GM23338 (cell line): ENCODE measurements around the gene FAM25A. TPM values are rescaled to one million over a fixed set of nuclear protein-coding genes. Genes with fewer than 3 reads are reported as not detected.

Experiments
- ATAC-seq: fragments of 200-7000 bp; cut with Tn5 transposase; 3 replicates; pipeline ENCODE4 v1.9.1; 2020
- DNase-seq: peaks from one replicate; pipeline ENCODE4 v3.0.0-alpha.2; 2015; ENCODE audit warnings: low spot score
- H2AFZ ChIP-seq: fragments of 200-600 bp; sonication (generic); 2 replicates; pipeline ENCODE4 v1.8.0; 2016; ENCODE audit warnings: antibody characterized with exemption, mild to moderate bottlenecking, moderate library complexity
- H3F3A ChIP-seq: fragments of 200-600 bp; sonication (generic); replicated peaks from 2 replicates; pipeline ENCODE4 v1.8.0; 2017; ENCODE audit warnings: antibody characterized with exemption, mixed run types, low read depth
- H3K27ac ChIP-seq: fragments of 200-600 bp; sonication (generic); 2 replicates; pipeline ENCODE4 v1.6.1; 2016; ENCODE audit warnings: low read depth
- H3K27me3 ChIP-seq: fragments of 200-600 bp; sonication (generic); 2 replicates; pipeline ENCODE4 v1.8.0; 2016; ENCODE audit warnings: mild to moderate bottlenecking, mixed run types, moderate library complexity; ENCODE audit not compliant: insufficient read depth
- H3K36me3 ChIP-seq: fragments of 200-600 bp; sonication (generic); 2 replicates; pipeline ENCODE4 v1.8.0; 2016; ENCODE audit warnings: mild to moderate bottlenecking; ENCODE audit not compliant: insufficient read depth
- H3K4me1 ChIP-seq: fragments of 200-600 bp; sonication (generic); 2 replicates; pipeline ENCODE4 v1.8.0; 2016; ENCODE audit warnings: mild to moderate bottlenecking, moderate library complexity; ENCODE audit not compliant: insufficient read depth
- H3K4me2 ChIP-seq: fragments of 200-600 bp; sonication (generic); 2 replicates; pipeline ENCODE4 v1.7.1; 2017; ENCODE audit warnings: mixed run types
- H3K4me3 ChIP-seq: fragments of 200-600 bp; sonication (generic); 2 replicates; pipeline ENCODE4 v1.6.1; 2016; ENCODE audit warnings: mixed run types
- H3K79me2 ChIP-seq: fragments of 200-600 bp; sonication (generic); replicated peaks from 2 replicates; pipeline ENCODE4 v1.8.0; 2017; ENCODE audit warnings: mild to moderate bottlenecking; ENCODE audit not compliant: insufficient read depth
- H3K9me2 ChIP-seq: fragments of 200-600 bp; sonication (generic); 2 replicates; pipeline ENCODE4 v1.8.0; 2017; ENCODE audit not compliant: insufficient read depth
- H4K20me1 ChIP-seq: fragments of 200-600 bp; sonication (generic); replicated peaks from 2 replicates; pipeline ENCODE4 v1.8.0; 2017; ENCODE audit warnings: mild to moderate bottlenecking; ENCODE audit not compliant: insufficient read depth
- H3K27ac Mint-ChIP-seq: 2 replicates; pipeline ENCODE4 v1.8.0; 2020; ENCODE audit warnings: inconsistent platforms, mild to moderate bottlenecking, moderate library complexity, mixed read lengths
- H3K27me3 Mint-ChIP-seq: 3 replicates; pipeline ENCODE4 v1.8.0; 2022; ENCODE audit warnings: low read depth, mild to moderate bottlenecking, moderate library complexity, mixed read lengths, inconsistent platforms; ENCODE audit not compliant: insufficient read depth, poor library complexity
- H3K36me3 Mint-ChIP-seq: 3 replicates; pipeline ENCODE4 v1.8.0; 2021; ENCODE audit warnings: low read depth, mild to moderate bottlenecking, inconsistent platforms, moderate library complexity, mixed read lengths
- H3K4me1 Mint-ChIP-seq: 3 replicates; pipeline ENCODE4 v1.8.0; 2020; ENCODE audit warnings: mild to moderate bottlenecking, inconsistent platforms, mixed read lengths
- H3K4me3 Mint-ChIP-seq: 3 replicates; pipeline ENCODE4 v1.8.0; 2021; ENCODE audit warnings: moderate library complexity, mild to moderate bottlenecking, inconsistent platforms, mixed read lengths
- H3K9me3 Mint-ChIP-seq: 3 replicates; pipeline ENCODE4 v1.8.0; 2020; ENCODE audit warnings: moderate library complexity, mild to moderate bottlenecking, inconsistent platforms, mixed read lengths
- EZH2 ChIP-seq: fragments of 200-600 bp; sonication (generic); IDR thresholded peaks from one replicate; pipeline ENCODE4 v1.8.0; 2017; ENCODE audit warnings: antibody characterized with exemption, mild to moderate bottlenecking, low read depth; ENCODE audit not compliant: unreplicated experiment
- JUNB ChIP-seq: IDR thresholded peaks from one replicate; pipeline ENCODE4 v1.6.1; 2016; ENCODE audit warnings: antibody characterized with exemption; ENCODE audit not compliant: unreplicated experiment
- ZNF331 ChIP-seq: fragments of 250-450 bp; sonication (Bioruptor Pico); IDR thresholded peaks from 2 replicates; pipeline ENCODE4 v1.5.0; 2020; ENCODE audit warnings: low read depth, mild to moderate bottlenecking, moderate library complexity
- polyA plus RNA-seq: library from polyadenylated mRNA; unstranded; fragments of >200 nt; fragmentation: Nextera tagmentation; extraction: Ambion mirVana; gene quantifications from 2 replicates; pipeline ENCODE4 v1.2.1, GENCODE V29; 2016
- total RNA-seq: library from RNA; depleted of rRNA; stranded (reverse); fragments of >200 nt; shearing (Covaris generic); gene quantifications from 2 replicates; pipeline ENCODE4 v1.2.3, GENCODE V29; 2014
- TF ChIP-seq, protein P1 (sequence below): fragments of 250-450 bp; sonication (Bioruptor Pico); IDR thresholded peaks from 2 replicates; pipeline ENCODE4 v1.5.0; 2020; ENCODE audit warnings: mild to moderate bottlenecking, moderate library complexity
- TF ChIP-seq, protein P2 (sequence below), 2 experiments: fragments of 200-600 bp in 1 of 2; sonication (generic) in 1 of 2; conservative IDR thresholded peaks; 2 replicates each; pipeline versions ENCODE4 v1.5.1 to v1.6.1; 2016 to 2017; ENCODE audit warnings: antibody characterized with exemption in 2 of 2, low read depth in 2 of 2, mild to moderate bottlenecking in 2 of 2, moderate library complexity in 1 of 2

Gene FAM25A
- total and polyA plus RNA-seq, 2 experiments from 2014 or later: not detected

DNA sequence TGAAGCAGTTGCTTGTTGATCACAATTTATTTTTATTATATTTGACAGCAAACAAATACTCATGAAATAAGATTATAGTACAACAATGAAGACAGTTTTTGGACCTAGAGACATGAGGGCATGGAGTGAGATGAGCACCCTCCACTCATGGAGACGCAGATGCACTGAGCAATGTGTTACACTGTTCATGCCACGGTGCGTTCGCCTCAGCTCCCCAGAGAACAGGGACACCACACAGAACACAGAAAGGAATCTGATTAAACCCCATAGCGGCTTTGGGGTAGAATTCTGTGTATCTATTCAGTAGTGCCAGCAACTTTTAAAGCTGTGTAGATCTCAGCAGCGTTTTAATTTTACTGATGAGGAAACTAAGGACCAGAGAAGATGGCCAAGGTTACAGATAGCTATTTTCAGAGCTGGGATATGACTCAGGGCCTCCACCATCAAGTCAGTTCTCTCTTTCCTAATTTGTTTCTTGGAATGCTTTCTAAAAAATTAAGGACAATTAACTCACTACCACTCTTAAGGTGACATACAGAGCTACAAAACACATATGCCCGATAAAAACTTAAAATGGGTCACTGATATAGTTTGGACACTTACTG is 33.6 kb downstream of the FAM25A start (continued):
- TF ChIP-seq, protein P1, sequence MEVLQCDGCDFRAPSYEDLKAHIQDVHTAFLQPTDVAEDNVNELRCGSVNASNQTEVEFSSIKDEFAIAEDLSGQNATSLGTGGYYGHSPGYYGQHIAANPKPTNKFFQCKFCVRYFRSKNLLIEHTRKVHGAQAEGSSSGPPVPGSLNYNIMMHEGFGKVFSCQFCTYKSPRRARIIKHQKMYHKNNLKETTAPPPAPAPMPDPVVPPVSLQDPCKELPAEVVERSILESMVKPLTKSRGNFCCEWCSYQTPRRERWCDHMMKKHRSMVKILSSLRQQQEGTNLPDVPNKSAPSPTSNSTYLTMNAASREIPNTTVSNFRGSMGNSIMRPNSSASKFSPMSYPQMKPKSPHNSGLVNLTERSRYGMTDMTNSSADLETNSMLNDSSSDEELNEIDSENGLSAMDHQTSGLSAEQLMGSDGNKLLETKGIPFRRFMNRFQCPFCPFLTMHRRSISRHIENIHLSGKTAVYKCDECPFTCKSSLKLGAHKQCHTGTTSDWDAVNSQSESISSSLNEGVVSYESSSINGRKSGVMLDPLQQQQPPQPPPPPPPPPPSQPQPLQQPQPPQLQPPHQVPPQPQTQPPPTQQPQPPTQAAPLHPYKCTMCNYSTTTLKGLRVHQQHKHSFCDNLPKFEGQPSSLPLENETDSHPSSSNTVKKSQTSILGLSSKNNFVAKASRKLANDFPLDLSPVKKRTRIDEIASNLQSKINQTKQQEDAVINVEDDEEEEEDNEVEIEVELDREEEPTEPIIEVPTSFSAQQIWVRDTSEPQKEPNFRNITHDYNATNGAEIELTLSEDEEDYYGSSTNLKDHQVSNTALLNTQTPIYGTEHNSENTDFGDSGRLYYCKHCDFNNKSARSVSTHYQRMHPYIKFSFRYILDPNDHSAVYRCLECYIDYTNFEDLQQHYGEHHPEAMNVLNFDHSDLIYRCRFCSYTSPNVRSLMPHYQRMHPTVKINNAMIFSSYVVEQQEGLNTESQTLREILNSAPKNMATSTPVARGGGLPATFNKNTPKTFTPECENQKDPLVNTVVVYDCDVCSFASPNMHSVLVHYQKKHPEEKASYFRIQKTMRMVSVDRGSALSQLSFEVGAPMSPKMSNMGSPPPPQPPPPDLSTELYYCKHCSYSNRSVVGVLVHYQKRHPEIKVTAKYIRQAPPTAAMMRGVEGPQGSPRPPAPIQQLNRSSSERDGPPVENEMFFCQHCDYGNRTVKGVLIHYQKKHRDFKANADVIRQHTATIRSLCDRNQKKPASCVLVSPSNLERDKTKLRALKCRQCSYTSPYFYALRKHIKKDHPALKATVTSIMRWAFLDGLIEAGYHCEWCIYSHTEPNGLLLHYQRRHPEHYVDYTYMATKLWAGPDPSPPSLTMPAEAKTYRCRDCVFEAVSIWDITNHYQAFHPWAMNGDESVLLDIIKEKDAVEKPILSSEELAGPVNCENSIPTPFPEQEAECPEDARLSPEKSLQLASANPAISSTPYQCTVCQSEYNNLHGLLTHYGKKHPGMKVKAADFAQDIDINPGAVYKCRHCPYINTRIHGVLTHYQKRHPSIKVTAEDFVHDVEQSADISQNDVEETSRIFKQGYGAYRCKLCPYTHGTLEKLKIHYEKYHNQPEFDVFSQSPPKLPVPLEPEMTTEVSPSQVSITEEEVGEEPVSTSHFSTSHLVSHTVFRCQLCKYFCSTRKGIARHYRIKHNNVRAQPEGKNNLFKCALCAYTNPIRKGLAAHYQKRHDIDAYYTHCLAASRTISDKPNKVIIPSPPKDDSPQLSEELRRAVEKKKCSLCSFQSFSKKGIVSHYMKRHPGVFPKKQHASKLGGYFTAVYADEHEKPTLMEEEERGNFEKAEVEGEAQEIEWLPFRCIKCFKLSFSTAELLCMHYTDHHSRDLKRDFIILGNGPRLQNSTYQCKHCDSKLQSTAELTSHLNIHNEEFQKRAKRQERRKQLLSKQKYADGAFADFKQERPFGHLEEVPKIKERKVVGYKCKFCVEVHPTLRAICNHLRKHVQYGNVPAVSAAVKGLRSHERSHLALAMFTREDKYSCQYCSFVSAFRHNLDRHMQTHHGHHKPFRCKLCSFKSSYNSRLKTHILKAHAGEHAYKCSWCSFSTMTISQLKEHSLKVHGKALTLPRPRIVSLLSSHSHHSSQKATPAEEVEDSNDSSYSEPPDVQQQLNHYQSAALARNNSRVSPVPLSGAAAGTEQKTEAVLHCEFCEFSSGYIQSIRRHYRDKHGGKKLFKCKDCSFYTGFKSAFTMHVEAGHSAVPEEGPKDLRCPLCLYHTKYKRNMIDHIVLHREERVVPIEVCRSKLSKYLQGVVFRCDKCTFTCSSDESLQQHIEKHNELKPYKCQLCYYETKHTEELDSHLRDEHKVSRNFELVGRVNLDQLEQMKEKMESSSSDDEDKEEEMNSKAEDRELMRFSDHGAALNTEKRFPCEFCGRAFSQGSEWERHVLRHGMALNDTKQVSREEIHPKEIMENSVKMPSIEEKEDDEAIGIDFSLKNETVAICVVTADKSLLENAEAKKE (CRISPR knock-in tag): no peak
- TF ChIP-seq, protein P2, sequence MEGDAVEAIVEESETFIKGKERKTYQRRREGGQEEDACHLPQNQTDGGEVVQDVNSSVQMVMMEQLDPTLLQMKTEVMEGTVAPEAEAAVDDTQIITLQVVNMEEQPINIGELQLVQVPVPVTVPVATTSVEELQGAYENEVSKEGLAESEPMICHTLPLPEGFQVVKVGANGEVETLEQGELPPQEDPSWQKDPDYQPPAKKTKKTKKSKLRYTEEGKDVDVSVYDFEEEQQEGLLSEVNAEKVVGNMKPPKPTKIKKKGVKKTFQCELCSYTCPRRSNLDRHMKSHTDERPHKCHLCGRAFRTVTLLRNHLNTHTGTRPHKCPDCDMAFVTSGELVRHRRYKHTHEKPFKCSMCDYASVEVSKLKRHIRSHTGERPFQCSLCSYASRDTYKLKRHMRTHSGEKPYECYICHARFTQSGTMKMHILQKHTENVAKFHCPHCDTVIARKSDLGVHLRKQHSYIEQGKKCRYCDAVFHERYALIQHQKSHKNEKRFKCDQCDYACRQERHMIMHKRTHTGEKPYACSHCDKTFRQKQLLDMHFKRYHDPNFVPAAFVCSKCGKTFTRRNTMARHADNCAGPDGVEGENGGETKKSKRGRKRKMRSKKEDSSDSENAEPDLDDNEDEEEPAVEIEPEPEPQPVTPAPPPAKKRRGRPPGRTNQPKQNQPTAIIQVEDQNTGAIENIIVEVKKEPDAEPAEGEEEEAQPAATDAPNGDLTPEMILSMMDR (conservative IDR thresholded peaks at IDR 0.05; ENCODE audit: low read depth in 2 of 2): no peak

GRCh38 chr10:87054373-87055295 is 34.5 kb downstream of the FAM25A start:
- H3K4me2 ChIP-seq: no peak overlapping the region
- TF ChIP-seq ZNF331 (CRISPR knock-in tag): no peak
- no peak for TF ChIP-seq JUNB
- TF ChIP-seq, protein P2 (conservative IDR thresholded peaks at IDR 0.05; ENCODE audit: low read depth in 2 of 2): peak; percentile 14 to 15; a peak in 2 of 4 replicates
- TF ChIP-seq EZH2: no peak
- H3K79me2 ChIP-seq: no peaks in the 10 kb centered on the region
- no peaks in the 10 kb centered on the region for H3K9me2 ChIP-seq
- no peak overlapping the region for H3K4me3 ChIP-seq
- no peaks in the 10 kb centered on the region for H3K4me1 ChIP-seq
- H4K20me1 ChIP-seq: peaks cover 5% of the 10 kb centered on the region
- Mint-ChIP-seq H3K27ac (no peak overlapping the region), H3K27me3 (no peaks in the 10 kb centered on the region), H3K36me3 (peaks cover 51% of the 10 kb centered on the region), H3K4me1 (no peaks in the 10 kb centered on the region), H3K9me3 (no peaks in the 10 kb centered on the region), H3K4me3 (no peak overlapping the region)
- ATAC-seq (peak; percentile 86), DNase-seq (peak; percentile 48)
- H3F3A ChIP-seq: 0 out of 2 replicates have a peak, but pooled peaks cover 4% of the 10 kb centered on the region
- no peaks in the 10 kb centered on the region for H3K27me3 ChIP-seq
- peaks cover 39% of the 10 kb centered on the region for H3K36me3 ChIP-seq
- no peak overlapping the region for H2AFZ ChIP-seq
- peak overlapping the region; percentile 59; the same call in 1 of the 2 replicates for H3K27ac ChIP-seq
